T-helper 2 cell treated with Interferon-gamma antibody and Interleukin-4, amounts not matched to agents 5 μg/mL and 100 μg/mL, for 36 hours (primary cell): Measurements from ENCODE around the gene LDLRAD4.
"Not testable (repeated sequence)": the region's sequence is repeated elsewhere in the genome, so short reads cannot be mapped to it uniquely, and the experiment has no call there.

Experiments
- DNase-seq: peaks from one replicate; pipeline ENCODE4 v3.0.0; 2021; ENCODE audit warnings: low spot score
- H3K27ac Mint-ChIP-seq: one replicate; pipeline ENCODE4 v1.8.0; 2021; ENCODE audit warnings: mild to moderate bottlenecking, mixed read lengths
- H3K27me3 Mint-ChIP-seq: one replicate; pipeline ENCODE4 v1.8.0; 2021; ENCODE audit warnings: low read depth, mixed read lengths
- H3K36me3 Mint-ChIP-seq: one replicate; pipeline ENCODE4 v1.8.0; 2021; ENCODE audit warnings: low read depth, mixed read lengths
- H3K4me1 Mint-ChIP-seq: one replicate; pipeline ENCODE4 v1.8.0; 2021; ENCODE audit warnings: low read depth, mixed read lengths
- H3K4me3 Mint-ChIP-seq: one replicate; pipeline ENCODE4 v1.8.0; 2022; ENCODE audit warnings: mild to moderate bottlenecking, moderate library complexity, mixed read lengths
- H3K9me3 Mint-ChIP-seq: one replicate; pipeline ENCODE4 v1.8.0; 2021; ENCODE audit warnings: mixed read lengths

Gene LDLRAD4

DNA sequence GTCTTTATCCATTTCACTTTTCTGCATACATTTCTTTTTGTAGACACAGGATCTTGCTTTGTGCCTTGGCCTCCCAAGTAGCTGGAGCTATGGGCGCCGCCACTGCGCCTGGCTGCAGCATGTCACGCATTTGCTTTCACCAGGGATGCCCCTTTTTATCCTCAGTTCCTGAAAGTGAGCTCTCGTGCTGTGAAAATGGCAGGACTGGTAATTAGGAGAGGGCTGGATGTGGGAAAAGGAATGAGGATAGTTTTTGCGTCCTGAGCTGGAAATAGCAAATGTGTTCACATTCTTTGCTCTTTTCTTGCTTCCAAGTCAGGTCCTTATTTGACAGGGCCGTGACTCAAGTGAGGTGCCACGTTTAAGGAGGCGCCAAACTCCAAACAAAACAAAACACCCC lies 104.6 kb downstream of the LDLRAD4 start:
- H3K27ac Mint-ChIP-seq = no peak overlapping the region
- no peaks in the 10 kb centered on the region for H3K36me3 Mint-ChIP-seq
- no peaks in the 10 kb centered on the region for H3K27me3 Mint-ChIP-seq
- H3K4me3 Mint-ChIP-seq = no peak overlapping the region
- H3K4me1 Mint-ChIP-seq = peaks cover 5% of the 10 kb centered on the region
- no peaks in the 10 kb centered on the region for H3K9me3 Mint-ChIP-seq
- DNase-seq = no peak

DNA sequence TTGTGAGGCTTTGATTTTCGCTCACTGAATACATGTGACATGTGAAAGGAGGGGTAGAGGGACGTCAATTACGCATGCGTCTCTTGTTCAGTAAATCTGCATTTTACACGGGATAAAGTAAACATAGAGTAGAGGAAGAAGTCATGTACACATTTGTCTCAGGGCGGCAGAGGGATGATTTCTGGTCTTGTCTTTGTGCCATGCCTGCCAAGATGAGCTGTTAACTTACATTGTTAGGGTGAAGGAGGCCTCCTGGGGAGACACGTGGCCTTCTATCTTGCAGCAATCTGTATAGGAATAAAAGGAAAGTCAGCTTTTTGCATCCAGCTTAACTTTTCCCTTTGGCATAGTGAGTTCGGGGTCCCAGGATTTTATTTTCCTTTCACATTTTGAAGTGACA lies 106.3 kb downstream of the LDLRAD4 start:
- H3K27ac Mint-ChIP-seq = no peak overlapping the region
- no peaks in the 10 kb centered on the region for H3K9me3 Mint-ChIP-seq

DNA sequence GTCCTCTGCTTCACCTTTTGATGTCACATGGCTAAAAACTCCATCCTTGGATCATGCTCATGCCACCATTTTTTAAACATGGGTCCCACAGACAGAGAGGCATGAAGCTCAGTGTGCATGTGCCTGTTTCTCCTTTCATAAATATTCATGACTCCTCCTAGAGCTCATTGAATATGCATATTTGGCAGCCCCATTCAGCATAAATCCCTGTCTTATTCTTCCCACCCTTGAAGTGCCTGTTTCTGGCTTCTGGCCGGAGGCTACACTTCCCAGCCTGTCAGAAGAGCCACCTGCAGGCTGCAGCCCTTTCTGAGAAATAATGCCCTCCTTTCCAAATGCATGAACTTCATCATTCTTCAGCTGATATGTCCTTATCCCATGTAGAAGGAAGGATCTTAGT lies 109.7 kb downstream of the LDLRAD4 start:
- Mint-ChIP-seq H3K27me3 (no peaks in the 10 kb centered on the region), H3K4me3 (no peak overlapping the region), H3K9me3 (no peaks in the 10 kb centered on the region), H3K27ac (no peak overlapping the region), H3K36me3 (no peaks in the 10 kb centered on the region), H3K4me1 (peaks cover 2% of the 10 kb centered on the region)
- no peak for DNase-seq

More for the DNA sequence above, 106.3 kb downstream of the LDLRAD4 start:
- H3K36me3 Mint-ChIP-seq = no peaks in the 10 kb centered on the region
- H3K4me3 Mint-ChIP-seq = no peak overlapping the region
- DNase-seq = no peak
- no peaks in the 10 kb centered on the region for H3K27me3 Mint-ChIP-seq
- peaks cover 5% of the 10 kb centered on the region for H3K4me1 Mint-ChIP-seq

DNA sequence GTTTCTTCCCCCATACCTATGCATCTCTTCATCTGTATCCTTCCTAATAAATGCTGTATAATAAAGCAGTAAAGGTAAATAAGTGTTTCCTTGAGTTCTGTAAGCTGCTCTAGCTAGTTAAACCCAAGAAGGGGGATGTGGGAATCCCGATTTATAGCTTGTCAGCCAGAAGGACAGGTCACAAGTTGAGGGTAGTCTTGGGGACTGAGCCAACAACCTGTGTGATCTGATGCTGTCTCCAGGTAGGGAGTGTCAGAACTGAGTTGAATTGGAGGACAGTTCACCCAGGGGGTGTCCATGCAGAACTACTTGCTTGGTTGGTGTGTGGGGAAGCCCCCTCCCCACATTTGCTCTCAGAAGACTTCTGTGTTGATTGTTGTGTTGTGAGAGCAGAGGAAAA lies 112.4 kb downstream of the LDLRAD4 start:
- Mint-ChIP-seq H3K36me3 (no peaks in the 10 kb centered on the region), H3K4me3 (no peak overlapping the region), H3K27me3 (peaks cover 3% of the 10 kb centered on the region), H3K4me1 (peaks cover 2% of the 10 kb centered on the region), H3K27ac (no peak overlapping the region), H3K9me3 (peaks cover 4% of the 10 kb centered on the region)
- no peak for DNase-seq

DNA sequence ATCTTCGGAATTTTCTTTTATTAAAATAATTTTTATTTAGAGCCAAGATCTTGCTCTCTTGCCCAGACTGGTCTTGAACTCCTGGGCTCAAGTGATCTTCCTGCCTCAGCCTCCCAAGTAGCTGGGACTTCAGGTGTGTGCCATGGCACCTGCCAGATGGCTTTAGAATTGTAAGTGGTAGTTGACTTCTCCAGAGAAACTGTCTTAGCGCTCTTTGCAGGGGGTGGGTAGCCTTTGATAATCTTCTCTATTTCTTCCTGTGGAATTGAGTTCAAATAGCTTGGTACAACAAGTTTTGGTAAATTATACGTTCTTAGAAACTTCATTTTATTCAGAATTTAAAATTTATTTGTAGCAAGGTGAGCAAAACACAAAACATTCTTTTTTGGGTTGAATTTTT lies 113.3 kb downstream of the LDLRAD4 start:
- no peak overlapping the region for H3K4me3 Mint-ChIP-seq
- H3K27me3 Mint-ChIP-seq = peaks cover 3% of the 10 kb centered on the region
- H3K36me3 Mint-ChIP-seq = no peaks in the 10 kb centered on the region
- DNase-seq = no peak
- peaks cover 2% of the 10 kb centered on the region for H3K4me1 Mint-ChIP-seq
- peaks cover 4% of the 10 kb centered on the region for H3K9me3 Mint-ChIP-seq
- H3K27ac Mint-ChIP-seq = no peak overlapping the region

DNA sequence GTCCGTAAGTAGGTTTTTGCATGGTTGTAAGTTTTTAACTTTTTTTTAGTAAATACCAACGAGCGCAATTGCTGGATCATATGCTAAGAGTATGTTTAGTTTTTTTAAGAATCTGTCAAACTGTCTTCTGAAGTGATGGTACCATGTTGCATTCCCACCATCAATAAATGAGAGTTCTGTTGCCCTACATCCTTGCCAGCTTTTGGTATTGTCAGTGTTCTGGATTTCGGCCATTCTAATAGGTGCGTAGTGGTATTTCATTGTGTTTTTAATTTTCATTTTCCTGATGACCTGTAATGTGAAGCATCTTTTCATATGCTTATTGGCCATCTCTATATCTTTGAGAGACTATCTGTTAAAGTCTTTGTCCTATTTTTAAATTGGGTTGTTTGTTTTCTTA lies 114.3 kb downstream of the LDLRAD4 start:
- Mint-ChIP-seq H3K36me3 (no peaks in the 10 kb centered on the region), H3K4me1 (no peaks in the 10 kb centered on the region), H3K9me3 (peaks cover 4% of the 10 kb centered on the region)

DNA sequence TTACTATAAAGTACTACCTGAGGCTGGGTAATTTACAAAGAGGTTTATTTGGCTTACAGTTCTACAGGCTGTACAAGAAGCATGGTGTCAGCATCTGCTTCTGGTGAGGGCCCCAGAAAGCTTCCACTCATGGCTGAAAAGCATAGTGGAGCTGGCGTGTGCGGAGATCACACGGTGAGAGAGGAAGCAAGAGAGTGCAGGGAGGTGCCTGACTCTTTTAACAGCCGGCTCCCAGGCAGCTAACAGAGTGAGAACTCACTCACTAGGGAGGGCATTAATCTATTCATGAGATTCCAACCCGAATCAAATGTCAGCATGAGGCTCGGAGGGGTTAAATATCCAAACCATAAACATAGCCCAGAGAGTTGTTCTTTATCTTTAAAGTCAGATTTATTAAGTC lies 117.3 kb downstream of the LDLRAD4 start:
- H3K4me3 Mint-ChIP-seq = no peak overlapping the region
- DNase-seq = no peak
- peaks cover 6% of the 10 kb centered on the region for H3K27me3 Mint-ChIP-seq
- no peak overlapping the region for H3K27ac Mint-ChIP-seq
- peaks cover 2% of the 10 kb centered on the region for H3K36me3 Mint-ChIP-seq
- H3K4me1 Mint-ChIP-seq = no peaks in the 10 kb centered on the region
- peaks cover 15% of the 10 kb centered on the region for H3K9me3 Mint-ChIP-seq

More for the DNA sequence above, 114.3 kb downstream of the LDLRAD4 start:
- no peak overlapping the region for H3K4me3 Mint-ChIP-seq
- DNase-seq = no peak
- H3K27ac Mint-ChIP-seq = no peak overlapping the region
- H3K27me3 Mint-ChIP-seq = peaks cover 3% of the 10 kb centered on the region

DNA sequence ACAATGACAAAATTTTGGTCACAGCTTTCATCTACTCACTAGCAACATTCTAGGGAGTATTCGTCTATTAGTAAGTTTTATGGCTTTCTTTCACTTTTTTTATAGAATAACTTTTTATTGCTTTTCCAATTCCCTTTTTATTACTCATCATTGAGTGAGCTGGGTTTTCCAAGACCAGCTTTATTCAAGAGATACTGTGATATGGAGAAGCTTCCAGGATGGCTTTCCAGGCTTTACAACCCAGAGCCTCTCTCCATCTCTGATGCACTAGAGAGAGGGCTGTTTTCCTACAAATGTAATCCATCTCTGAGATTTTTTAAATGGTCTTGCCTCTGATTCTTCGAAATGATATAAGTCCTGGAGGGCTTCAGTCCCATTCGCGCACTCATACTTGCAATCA lies 118.3 kb downstream of the LDLRAD4 start:
- H3K36me3 Mint-ChIP-seq = peaks cover 2% of the 10 kb centered on the region

DNA sequence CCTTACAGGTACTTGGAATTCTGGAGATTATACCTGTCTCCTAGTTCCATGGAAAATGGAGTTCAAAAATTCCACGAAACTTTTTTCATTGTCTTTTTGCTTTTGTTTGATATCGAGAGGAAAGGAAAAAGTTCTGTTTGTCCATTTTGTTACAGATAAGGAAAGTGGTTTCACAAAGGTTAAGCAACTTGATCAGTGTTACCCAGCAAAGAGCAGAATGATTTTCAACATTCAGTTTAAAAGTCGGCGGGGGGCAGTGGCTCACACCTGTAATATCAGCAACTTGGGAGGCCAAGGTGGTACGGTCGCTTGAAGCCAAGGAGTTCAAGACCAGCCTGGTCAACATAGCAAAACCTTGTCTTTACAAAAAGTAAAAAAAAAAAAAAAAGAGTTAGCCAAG lies 118.8 kb downstream of the LDLRAD4 start:
- H3K27ac Mint-ChIP-seq = no peak overlapping the region
- H3K4me3 Mint-ChIP-seq = no peak overlapping the region
- H3K36me3 Mint-ChIP-seq = peaks cover 2% of the 10 kb centered on the region
- H3K27me3 Mint-ChIP-seq = peaks cover 6% of the 10 kb centered on the region
- peaks cover 20% of the 10 kb centered on the region for H3K9me3 Mint-ChIP-seq
- H3K4me1 Mint-ChIP-seq = no peaks in the 10 kb centered on the region
- no peak for DNase-seq

More for the DNA sequence above, 118.3 kb downstream of the LDLRAD4 start:
- peaks cover 20% of the 10 kb centered on the region for H3K9me3 Mint-ChIP-seq
- H3K4me1 Mint-ChIP-seq = no peaks in the 10 kb centered on the region
- peaks cover 6% of the 10 kb centered on the region for H3K27me3 Mint-ChIP-seq
- no peak for DNase-seq
- no peak overlapping the region for H3K27ac Mint-ChIP-seq
- no peak overlapping the region for H3K4me3 Mint-ChIP-seq

DNA sequence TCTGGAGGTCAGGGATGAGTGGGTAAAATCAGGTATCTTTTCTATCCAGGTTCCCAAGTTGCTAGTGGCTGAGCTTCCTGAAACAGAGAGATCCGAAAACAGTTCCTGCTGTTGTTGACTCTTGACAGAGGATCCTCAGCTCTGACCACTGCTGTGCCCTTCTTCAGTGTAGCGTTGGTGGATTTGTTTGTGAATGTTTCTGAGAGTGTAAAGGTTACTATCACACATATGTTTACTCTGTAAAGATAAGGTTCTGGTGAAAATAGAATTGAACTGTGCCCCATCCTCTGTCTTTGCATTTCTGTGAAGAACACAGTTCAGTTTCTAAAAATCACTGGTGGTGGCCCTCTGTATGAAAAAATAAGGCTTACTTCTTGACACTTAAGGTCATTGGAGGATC lies 119.8 kb downstream of the LDLRAD4 start:
- Mint-ChIP-seq H3K4me1 (no peaks in the 10 kb centered on the region), H3K36me3 (peaks cover 2% of the 10 kb centered on the region), H3K27ac (no peak overlapping the region), H3K9me3 (peaks cover 26% of the 10 kb centered on the region), H3K4me3 (no peak overlapping the region), H3K27me3 (peaks cover 6% of the 10 kb centered on the region)
- no peak for DNase-seq

DNA sequence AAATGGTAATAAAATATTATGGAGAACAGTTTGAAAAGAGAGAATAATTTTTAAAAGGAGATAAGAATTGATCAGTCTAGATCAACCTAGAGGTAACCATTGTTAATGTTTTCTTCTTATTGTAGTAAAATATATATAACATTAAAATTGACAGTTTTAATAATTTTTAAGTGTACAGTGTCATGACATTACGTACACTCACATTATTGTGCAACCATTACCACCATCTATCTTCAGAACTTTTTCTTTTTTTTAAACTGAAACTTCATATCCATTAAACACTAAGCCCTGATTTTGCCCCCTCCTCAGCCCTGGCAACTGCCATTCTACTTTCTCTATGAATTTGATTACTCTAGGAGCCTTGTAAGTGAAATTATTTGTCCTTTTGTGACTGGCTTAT lies 121.1 kb downstream of the LDLRAD4 start:
- no peak for DNase-seq
- H3K27me3 Mint-ChIP-seq = peaks cover 6% of the 10 kb centered on the region
- no peak overlapping the region for H3K27ac Mint-ChIP-seq
- no peaks in the 10 kb centered on the region for H3K4me1 Mint-ChIP-seq
- peaks cover 8% of the 10 kb centered on the region for H3K36me3 Mint-ChIP-seq
- peaks cover 26% of the 10 kb centered on the region for H3K9me3 Mint-ChIP-seq
- no peak overlapping the region for H3K4me3 Mint-ChIP-seq

DNA sequence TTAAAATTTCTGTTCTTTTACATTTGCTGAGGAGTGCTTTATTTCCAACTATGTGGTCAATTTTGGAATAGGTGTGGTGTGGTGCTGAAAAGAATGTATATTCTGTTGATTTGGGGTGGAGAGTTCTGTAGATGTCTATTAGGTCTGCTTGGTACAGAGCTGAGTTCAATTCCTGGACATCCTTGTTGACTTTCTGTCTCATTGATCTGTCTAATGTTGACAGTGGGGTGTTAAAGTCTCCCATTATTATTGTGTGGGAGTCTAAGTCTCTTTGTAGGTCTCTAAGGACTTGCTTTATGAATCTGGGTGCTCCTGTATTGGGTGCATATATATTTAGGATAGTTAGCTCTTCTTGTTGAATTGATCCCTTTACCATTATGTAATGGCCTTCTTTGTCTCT lies 127.9 kb downstream of the LDLRAD4 start:
- H3K4me1 Mint-ChIP-seq = not testable (repeated sequence)

DNA sequence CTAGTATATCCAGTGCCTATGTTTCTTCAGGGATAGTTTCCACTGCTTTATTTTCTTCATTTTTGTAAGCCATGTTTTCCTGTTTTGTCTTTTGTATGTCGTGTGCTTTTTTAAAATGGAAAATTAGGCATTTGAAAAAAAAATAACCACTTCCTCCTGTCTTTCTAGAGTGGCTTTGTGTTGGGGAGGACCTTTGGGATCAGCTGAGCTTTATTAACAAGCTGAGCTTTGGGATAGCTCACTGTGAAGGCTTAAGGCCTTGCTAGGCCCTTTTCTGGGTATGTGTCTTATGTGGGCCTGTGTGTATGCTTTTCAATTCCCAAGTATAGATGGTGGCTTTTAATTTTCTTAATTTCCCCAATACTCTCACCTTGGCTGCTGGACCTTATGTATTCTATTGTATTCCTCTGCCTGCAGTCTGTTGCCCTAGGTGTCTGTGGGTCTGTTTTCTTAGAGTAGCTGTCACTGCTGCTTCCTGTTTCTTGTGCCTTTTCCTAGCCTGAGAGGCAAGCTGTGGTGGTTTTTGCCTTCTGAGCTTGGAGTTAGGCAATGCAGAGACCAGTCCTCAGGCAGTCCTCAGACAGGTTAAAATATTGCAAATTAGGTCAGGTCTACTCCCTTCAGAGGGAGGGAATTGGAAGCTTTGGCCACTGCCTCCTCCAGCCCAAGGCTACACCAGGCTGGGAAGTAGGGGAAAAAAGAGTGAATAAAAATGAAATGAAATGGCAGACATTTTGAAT lies 134.7 kb downstream of the LDLRAD4 start:
- Mint-ChIP-seq H3K4me1 (peaks cover 13% of the 10 kb centered on the region), H3K27ac (peak overlapping the region; percentile 72), H3K4me3 (no peak overlapping the region), H3K9me3 (peaks cover 22% of the 10 kb centered on the region), H3K36me3 (peaks cover 10% of the 10 kb centered on the region), H3K27me3 (no peaks in the 10 kb centered on the region)
- DNase-seq = no peak

More for the DNA sequence above, 127.9 kb downstream of the LDLRAD4 start:
- not testable (repeated sequence) for H3K27me3 Mint-ChIP-seq, H3K4me3 Mint-ChIP-seq, H3K27ac Mint-ChIP-seq, H3K36me3 Mint-ChIP-seq, DNase-seq
- H3K9me3 Mint-ChIP-seq = peaks cover 51% of the 10 kb centered on the region

DNA sequence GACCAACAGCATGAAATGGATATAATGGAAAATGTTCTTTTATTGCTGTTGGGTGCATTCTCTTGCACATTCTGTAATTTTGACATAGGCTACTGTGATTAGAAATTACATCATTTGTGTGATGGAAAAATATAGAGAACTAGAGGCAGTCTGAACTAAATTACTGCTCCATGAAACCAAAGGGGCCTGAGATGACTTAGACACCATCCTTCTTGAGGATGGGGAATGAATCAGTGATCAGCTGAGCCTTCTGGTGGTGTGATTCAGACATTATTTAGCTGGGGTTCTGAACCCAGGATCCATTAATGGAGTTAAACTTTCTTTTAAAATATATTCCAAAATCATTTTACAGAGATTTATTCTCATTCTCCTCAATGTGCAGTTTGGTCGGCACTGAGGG lies 135.8 kb downstream of the LDLRAD4 start:
- Mint-ChIP-seq H3K9me3 (peaks cover 16% of the 10 kb centered on the region), H3K27me3 (no peaks in the 10 kb centered on the region), H3K4me3 (no peak overlapping the region), H3K27ac (no peak overlapping the region), H3K36me3 (peaks cover 10% of the 10 kb centered on the region), H3K4me1 (peaks cover 17% of the 10 kb centered on the region)
- no peak for DNase-seq

DNA sequence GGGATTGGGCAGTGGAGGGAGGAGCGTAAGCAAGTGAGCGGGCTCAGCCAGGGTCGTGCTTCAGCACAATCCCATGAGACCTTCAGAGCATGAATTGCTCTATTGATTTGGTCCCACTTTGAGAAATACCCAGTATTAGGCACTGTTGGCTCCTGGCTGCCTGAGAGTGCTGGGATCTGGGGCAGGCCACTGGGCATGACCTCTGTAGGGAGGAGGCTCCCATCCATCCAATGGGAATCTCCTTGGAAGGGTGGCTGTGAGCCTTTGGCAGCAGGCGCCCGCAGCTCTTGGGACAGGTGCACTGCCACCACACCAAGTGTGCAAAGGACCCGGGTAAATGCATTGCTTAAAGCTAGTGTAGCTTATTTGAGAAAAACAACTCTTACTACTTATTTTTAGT lies 137.5 kb downstream of the LDLRAD4 start:
- Mint-ChIP-seq H3K4me1 (peaks cover 17% of the 10 kb centered on the region), H3K9me3 (peaks cover 4% of the 10 kb centered on the region), H3K4me3 (no peak overlapping the region), H3K27ac (no peak overlapping the region), H3K27me3 (no peaks in the 10 kb centered on the region), H3K36me3 (peaks cover 8% of the 10 kb centered on the region)
- DNase-seq = no peak
